AG09319 (cell line): Measurements from ENCODE around the gene GINS1.

Source experiments
- DNase-seq: peaks from one replicate; pipeline ENCODE4 v3.0.0-alpha.2; 2010; ENCODE audit warnings: low read depth; ENCODE audit errors: extremely low read depth
- CTCF ChIP-seq: IDR thresholded peaks from 2 replicates; pipeline ENCODE4 v1.5.1; 2011; ENCODE audit warnings: low read depth, mild to moderate bottlenecking, inconsistent platforms, low read length, moderate library complexity

The GINS1 gene

GRCh38 chr20:25378189-25378883 lies 29.1 kb upstream of the GINS1 start:
- no peak for TF ChIP-seq CTCF
- DNase-seq = no peak

- TF ChIP-seq CTCF = no peak
- DNase-seq = no peak
These were observed 28.4 kb upstream of the GINS1 start for GRCh38 chr20:25378884-25379733.

- TF ChIP-seq CTCF = no peak
- no peak for DNase-seq
These were observed 26.4 kb upstream of the GINS1 start for GRCh38 chr20:25380945-25381614.

GRCh38 chr20:25382704-25383370 lies 24.6 kb upstream of the GINS1 start:
- TF ChIP-seq CTCF = no peak

GRCh38 chr20:25389401-25389857 lies 18.0 kb upstream of the GINS1 start:
- DNase-seq = no peak
- TF ChIP-seq CTCF = no peak

More at GRCh38 chr20:25382704-25383370, 24.6 kb upstream of the GINS1 start:
- no peak for DNase-seq

- no peak for TF ChIP-seq CTCF
- DNase-seq = no peak
These were observed 17.5 kb upstream of the GINS1 start for GRCh38 chr20:25389858-25390537.
